ENCODE results near the gene HS3ST3A1. TPM values are rescaled to one million over a fixed set of nuclear protein-coding genes. Genes with fewer than 3 reads are reported as not detected.

HS3ST3A1 gene
- total and polyA plus RNA-seq, 5 donors = 2.2 to 21.1 (median 5.6) TPM

- Histone ChIP-seq H3K4me1 (ENCODE audit: control insufficient read depth, insufficient read depth, low read length) (no peaks in the 10 kb centered on the region), H3K4me3 (ENCODE audit: low read length) (no peak overlapping the region), H3K9me3 (ENCODE audit: control insufficient read depth, low read length) (no peaks in the 10 kb centered on the region), H3K27me3 (ENCODE audit: control insufficient read depth, insufficient read depth) (no peaks in the 10 kb centered on the region), H3K27ac (ENCODE audit: low read length) (no peak overlapping the region)
- intact Hi-C loops (cut with DNase I) = no loop called here
- DNase-seq (no peak), ATAC-seq (no peak)
- WGBS = 60% methylated on average over 2 of the region's 2 CpGs
These were observed 26.3 kb downstream of the HS3ST3A1 start for GRCh38 chr17:13575466-13575865.

GRCh38 chr17:13572581-13572980 is 29.1 kb downstream of the HS3ST3A1 start:
- intact Hi-C loops (cut with DNase I) = no loop called here
- no peak for DNase-seq
- Histone ChIP-seq H3K9me3 (ENCODE audit: control insufficient read depth, low read length) (no peaks in the 10 kb centered on the region), H3K27ac (ENCODE audit: low read length) (no peak overlapping the region), H3K4me3 (ENCODE audit: low read length) (no peak overlapping the region), H3K4me1 (ENCODE audit: control insufficient read depth, insufficient read depth, low read length) (peaks cover 3% of the 10 kb centered on the region), H3K27me3 (ENCODE audit: control insufficient read depth, insufficient read depth) (no peaks in the 10 kb centered on the region)
- WGBS = 54% methylated on average over 3 of the region's 3 CpGs
- ATAC-seq = no peak

GRCh38 chr17:13569398-13570123 is 32.2 kb downstream of the HS3ST3A1 start:
- intact Hi-C loops (cut with DNase I) = no loop called here
- H3K4me1 ChIP-seq (ENCODE audit: control insufficient read depth, insufficient read depth, low read length) = peaks cover 3% of the 10 kb centered on the region
- H3K4me3 ChIP-seq (ENCODE audit: low read length) = no peak overlapping the region
- DNase-seq = peak in 2 of 3 donors; percentile 41 to 53
- 52% methylated on average over 7 of the region's 7 CpGs for WGBS
- H3K9me3 ChIP-seq (ENCODE audit: control insufficient read depth, low read length) = no peaks in the 10 kb centered on the region
- peak; percentile 54 to 60 for ATAC-seq
- H3K27me3 ChIP-seq (ENCODE audit: control insufficient read depth, insufficient read depth) = no peaks in the 10 kb centered on the region
- no peak overlapping the region for H3K27ac ChIP-seq (ENCODE audit: low read length)

GRCh38 chr17:13568582-13569397 is 32.9 kb downstream of the HS3ST3A1 start:
- Histone ChIP-seq H3K27me3 (ENCODE audit: control insufficient read depth, insufficient read depth) (no peaks in the 10 kb centered on the region), H3K27ac (ENCODE audit: low read length) (no peak overlapping the region), H3K4me3 (ENCODE audit: low read length) (no peak overlapping the region), H3K4me1 (ENCODE audit: control insufficient read depth, insufficient read depth, low read length) (peaks cover 3% of the 10 kb centered on the region), H3K9me3 (ENCODE audit: control insufficient read depth, low read length) (no peaks in the 10 kb centered on the region)
- DNase-seq (no peak), ATAC-seq (no peak)
- intact Hi-C loops (cut with DNase I) = no loop called here
- 53% methylated on average over 7 of the region's 7 CpGs for WGBS

- no peaks in the 10 kb centered on the region for H3K9me3 ChIP-seq (ENCODE audit: control insufficient read depth, low read length)
- DNase-seq (no peak), ATAC-seq (no peak)
- 47% methylated on average over 3 of the region's 3 CpGs for whole genome bisulfite sequencing
- H3K27ac ChIP-seq (ENCODE audit: low read length) = no peak overlapping the region
- no peaks in the 10 kb centered on the region for H3K27me3 ChIP-seq (ENCODE audit: control insufficient read depth, insufficient read depth)
- intact Hi-C loops (cut with DNase I) = no loop called here
- no peaks in the 10 kb centered on the region for H3K4me1 ChIP-seq (ENCODE audit: control insufficient read depth, insufficient read depth, low read length)
- no peak overlapping the region for H3K4me3 ChIP-seq (ENCODE audit: low read length)
These were observed 37.9 kb downstream of the HS3ST3A1 start for GRCh38 chr17:13563866-13564265.

GRCh38 chr17:13562271-13562800 is 39.4 kb downstream of the HS3ST3A1 start:
- no peaks in the 10 kb centered on the region for H3K9me3 ChIP-seq (ENCODE audit: control insufficient read depth, low read length)
- no peaks in the 10 kb centered on the region for H3K4me1 ChIP-seq (ENCODE audit: control insufficient read depth, insufficient read depth, low read length)
- ATAC-seq (peak; percentile 60 to 82), DNase-seq (peak in 1 of 3 donors; percentile 31)
- H3K4me3 ChIP-seq (ENCODE audit: low read length) = no peak overlapping the region
- 59% methylated on average over 13 of the region's 13 CpGs for WGBS
- no peak overlapping the region for H3K27ac ChIP-seq (ENCODE audit: low read length)
- intact Hi-C loops (cut with DNase I) = no loop called here
- no peaks in the 10 kb centered on the region for H3K27me3 ChIP-seq (ENCODE audit: control insufficient read depth, insufficient read depth)

GRCh38 chr17:13561606-13562270 is 40.0 kb downstream of the HS3ST3A1 start:
- H3K27me3 ChIP-seq (ENCODE audit: control insufficient read depth, insufficient read depth) = no peaks in the 10 kb centered on the region
- WGBS = 82% methylated on average over 14 of the region's 14 CpGs
- no peak for DNase-seq
- H3K9me3 ChIP-seq (ENCODE audit: control insufficient read depth, low read length) = no peaks in the 10 kb centered on the region
- H3K4me3 ChIP-seq (ENCODE audit: low read length) = no peak overlapping the region
- no peaks in the 10 kb centered on the region for H3K4me1 ChIP-seq (ENCODE audit: control insufficient read depth, insufficient read depth, low read length)
- ATAC-seq = peak in 1 of 2 donors; percentile 18
- H3K27ac ChIP-seq (ENCODE audit: low read length) = no peak overlapping the region
- intact Hi-C loops (cut with DNase I) = no loop called here

GRCh38 chr17:13560935-13561334 is 40.8 kb downstream of the HS3ST3A1 start:
- H3K27me3 ChIP-seq (ENCODE audit: control insufficient read depth, insufficient read depth) = no peaks in the 10 kb centered on the region
- no peaks in the 10 kb centered on the region for H3K9me3 ChIP-seq (ENCODE audit: control insufficient read depth, low read length)
- no peaks in the 10 kb centered on the region for H3K4me1 ChIP-seq (ENCODE audit: control insufficient read depth, insufficient read depth, low read length)
- H3K4me3 ChIP-seq (ENCODE audit: low read length) = no peak overlapping the region
- no peak for ATAC-seq
- no peak for DNase-seq
- intact Hi-C loops (cut with DNase I) = no loop called here
- 77% methylated on average over 1 of the region's 1 CpG for WGBS
- H3K27ac ChIP-seq (ENCODE audit: low read length) = no peak overlapping the region

- intact Hi-C loops (cut with DNase I) = no loop called here
- H3K27me3 ChIP-seq (ENCODE audit: control insufficient read depth, insufficient read depth) = no peaks in the 10 kb centered on the region
- WGBS = 66% methylated on average over 3 of the region's 3 CpGs
- ATAC-seq = no peak
- no peak overlapping the region for H3K27ac ChIP-seq (ENCODE audit: low read length)
- H3K4me3 ChIP-seq (ENCODE audit: low read length) = no peak overlapping the region
- no peaks in the 10 kb centered on the region for H3K4me1 ChIP-seq (ENCODE audit: control insufficient read depth, insufficient read depth, low read length)
- no peaks in the 10 kb centered on the region for H3K9me3 ChIP-seq (ENCODE audit: control insufficient read depth, low read length)
- DNase-seq = no peak
These were observed 43.1 kb downstream of the HS3ST3A1 start for GRCh38 chr17:13558588-13558987.

GRCh38 chr17:13557077-13557476 is 44.7 kb downstream of the HS3ST3A1 start:
- intact Hi-C loops (cut with DNase I) = no loop called here
- 95% methylated on average over 6 of the region's 6 CpGs for WGBS
- Histone ChIP-seq H3K27ac (ENCODE audit: low read length) (no peak overlapping the region), H3K27me3 (ENCODE audit: control insufficient read depth, insufficient read depth) (no peaks in the 10 kb centered on the region), H3K9me3 (ENCODE audit: control insufficient read depth, low read length) (no peaks in the 10 kb centered on the region), H3K4me1 (ENCODE audit: control insufficient read depth, insufficient read depth, low read length) (no peaks in the 10 kb centered on the region), H3K4me3 (ENCODE audit: low read length) (no peak overlapping the region)
- ATAC-seq = no peak
- DNase-seq = no peak

GRCh38 chr17:13554231-13554630 is 47.5 kb downstream of the HS3ST3A1 start:
- WGBS = 89% methylated on average over 5 of the region's 5 CpGs
- Histone ChIP-seq H3K27ac (ENCODE audit: low read length) (no peak overlapping the region), H3K27me3 (ENCODE audit: control insufficient read depth, insufficient read depth) (no peaks in the 10 kb centered on the region), H3K4me3 (ENCODE audit: low read length) (no peak overlapping the region), H3K4me1 (ENCODE audit: control insufficient read depth, insufficient read depth, low read length) (no peaks in the 10 kb centered on the region), H3K9me3 (ENCODE audit: control insufficient read depth, low read length) (no peaks in the 10 kb centered on the region)
- intact Hi-C loops (cut with DNase I) = no loop called here
- ATAC-seq = no peak
- DNase-seq = no peak
